ENCODE measurements around the gene GNAI3.

- no peak for TF ChIP-seq NR3C1 (IDR thresholded peaks at IDR 0.05)
- no peak for TF ChIP-seq MAX (IDR thresholded peaks at IDR 0.05)
- no peak for TF ChIP-seq CEBPB (IDR thresholded peaks at IDR 0.05)
- no peak for TF ChIP-seq ZSCAN20 (CRISPR knock-in tag; IDR thresholded peaks at IDR 0.05)
- TF ChIP-seq ZNF302 (CRISPR knock-in tag; IDR thresholded peaks at IDR 0.05), result no peak
Measured at GRCh38 chr1:109501644-109502363, 46.6 kb upstream of the GNAI3 start.

Data from A549 (cell line).